ENCODE data around the gene C1orf21.

Gene C1orf21

GRCh38 chr1:184556665-184557064 lies 169.8 kb downstream of the C1orf21 start:
- DNase-seq (ENCODE audit: low spot score) = no peak

- no peak for DNase-seq (ENCODE audit: low spot score)
These were observed 170.9 kb downstream of the C1orf21 start for GRCh38 chr1:184557423-184558347.

GRCh38 chr1:184558691-184559090 lies 171.9 kb downstream of the C1orf21 start:
- DNase-seq (ENCODE audit: low spot score) = no peak

- no peak for DNase-seq (ENCODE audit: low spot score)
These were observed 172.4 kb downstream of the C1orf21 start for GRCh38 chr1:184559117-184559713.

GRCh38 chr1:184562806-184563205 lies 176.0 kb downstream of the C1orf21 start:
- DNase-seq (ENCODE audit: low spot score) = no peak

- peak; percentile 59 for DNase-seq (ENCODE audit: low spot score)
These were observed 176.5 kb downstream of the C1orf21 start for GRCh38 chr1:184563308-184563707.

GRCh38 chr1:184567009-184567408 lies 180.2 kb downstream of the C1orf21 start:
- no peak for DNase-seq (ENCODE audit: low spot score)

GRCh38 chr1:184567637-184568036 lies 180.8 kb downstream of the C1orf21 start:
- no peak for DNase-seq (ENCODE audit: low spot score)

GRCh38 chr1:184568148-184568547 lies 181.3 kb downstream of the C1orf21 start:
- no peak for DNase-seq (ENCODE audit: low spot score)

GRCh38 chr1:184569106-184569505 lies 182.3 kb downstream of the C1orf21 start:
- no peak for DNase-seq (ENCODE audit: low spot score)

GRCh38 chr1:184574588-184574987 lies 187.8 kb downstream of the C1orf21 start:
- no peak for DNase-seq (ENCODE audit: low spot score)

GRCh38 chr1:184576822-184577221 lies 190.0 kb downstream of the C1orf21 start:
- DNase-seq (ENCODE audit: low spot score) = no peak

GRCh38 chr1:184577319-184577718 lies 190.5 kb downstream of the C1orf21 start:
- DNase-seq (ENCODE audit: low spot score) = no peak

- DNase-seq (ENCODE audit: low spot score) = no peak
These were observed 195.6 kb downstream of the C1orf21 start for GRCh38 chr1:184582411-184582810.

- DNase-seq (ENCODE audit: low spot score) = no peak
These were observed 197.0 kb downstream of the C1orf21 start for GRCh38 chr1:184583849-184584248.

GRCh38 chr1:184588701-184589100 lies 201.9 kb downstream of the C1orf21 start:
- DNase-seq (ENCODE audit: low spot score) = no peak

- no peak for DNase-seq (ENCODE audit: low spot score)
These were observed 203.4 kb downstream of the C1orf21 start for GRCh38 chr1:184590163-184590750.

- no peak for DNase-seq (ENCODE audit: low spot score)
These were observed 206.8 kb downstream of the C1orf21 start for GRCh38 chr1:184593597-184593996.

GRCh38 chr1:184595596-184595995 lies 208.8 kb downstream of the C1orf21 start:
- DNase-seq (ENCODE audit: low spot score) = no peak

- DNase-seq (ENCODE audit: low spot score) = no peak
These were observed 210.3 kb downstream of the C1orf21 start for GRCh38 chr1:184596950-184597645.

- DNase-seq (ENCODE audit: low spot score) = no peak
These were observed 211.0 kb downstream of the C1orf21 start for GRCh38 chr1:184597650-184598357.

All from pons (tissue), 1 donor.